ENCODE data around the gene LRMDA.

- TF ChIP-seq EZH2 (IDR thresholded peaks at IDR 0.05): no peak
- no peak for TF ChIP-seq TCF7L2 (IDR thresholded peaks at IDR 0.05; ENCODE audit: borderline replicate concordance, extremely low read depth, insufficient read depth, insufficient read length)
- TF ChIP-seq ZNF274 (IDR thresholded peaks at IDR 0.05; ENCODE audit: low read depth, low read length): no peak
- no peak for TF ChIP-seq CTCF (IDR thresholded peaks at IDR 0.05 in 2 of 3, conservative IDR thresholded peaks at IDR 0.05 in 1 of 3; ENCODE audit: borderline replicate concordance in 1 of 3, insufficient read depth in 1 of 3, low read depth in 2 of 3, low read length in 2 of 3)
- no peak for TF ChIP-seq ELF1 (IDR thresholded peaks at IDR 0.05; ENCODE audit: borderline replicate concordance, low read depth)
- TF ChIP-seq POLR2AphosphoS5 (IDR thresholded peaks at IDR 0.05; ENCODE audit: low read depth, low read length): no peak
- no peak for TF ChIP-seq MAX (IDR thresholded peaks at IDR 0.05)
- TF ChIP-seq POLR2A (IDR thresholded peaks at IDR 0.05; ENCODE audit: borderline replicate concordance, extremely low read depth, insufficient read depth, insufficient read length): no peak
- TF ChIP-seq CEBPB (IDR thresholded peaks at IDR 0.05; ENCODE audit: low read depth): no peak
- no peak for TF ChIP-seq ZBTB33 (IDR thresholded peaks at IDR 0.05; ENCODE audit: extremely low read depth, insufficient replicate concordance, low read length)
Observed at GRCh38 chr10:75657351-75657750, 225.9 kb downstream of the LRMDA start.

Data from HCT116 (cell line).